HL-60 (cell line): ENCODE results near the gene CD1D.
A peak's percentile ranks its signal among the peaks of the same experiment; 100 is the strongest.

ENCODE experiments used
- CTCF ChIP-seq: IDR thresholded peaks from one replicate; pipeline ENCODE4 v1.5.1; 2011; ENCODE audit warnings: low read length, control low read depth, inconsistent platforms; ENCODE audit not compliant: insufficient read depth
- GABPA ChIP-seq: IDR thresholded peaks from 2 replicates; pipeline ENCODE4 v1.6.1; 2012; ENCODE audit warnings: low read depth
- POLR2AphosphoS5 ChIP-seq: IDR thresholded peaks from 2 replicates; pipeline ENCODE4 v1.6.1; 2012; ENCODE audit warnings: low read depth
- REST ChIP-seq: IDR thresholded peaks from 2 replicates; pipeline ENCODE4 v1.6.1; 2012; ENCODE audit warnings: low read depth; ENCODE audit not compliant: insufficient replicate concordance
- SPI1 ChIP-seq: IDR thresholded peaks from 2 replicates; pipeline ENCODE4 v1.6.1; 2012; ENCODE audit warnings: low read depth, mild to moderate bottlenecking, borderline replicate concordance

- TF ChIP-seq CTCF (no peak), POLR2AphosphoS5 (no peak), SPI1 (peak; percentile 71; the same call in 1 of the 2 replicates), REST (no peak), GABPA (0 out of 2 replicates have a peak, but pooled peaks have one; percentile 43)
These were observed 31.0 kb upstream of the CD1D start for GRCh38 chr1:158149577-158150269.
